ENCODE data around the gene FBLL1. TPM values are rescaled to one million over a fixed set of nuclear protein-coding genes. Genes with fewer than 3 reads are reported as not detected.

Gene FBLL1
- total RNA-seq, 4 donors from 2014 or later, result 0.96 TPM; not detected in 3

GRCh38 chr5:168486136-168486879 is 42.8 kb upstream of the FBLL1 start, which contains the start of gene RARS1:
Gene RARS1 (plus strand): TSS chr5:168486471. CDS start chr5:168486499, 28 bp downstream.
- Histone ChIP-seq H3K27ac (peak within 1 kb of the TSS; percentile 72 to 85 (median 84)), H3K4me1 (peaks cover 2 to 14% (median 9%) of the 10 kb centered on the region in 4 donors), H3K27me3 (no peaks in the 10 kb centered on the region), H3K36me3 (peaks cover 0 to 30% (median 12%) of the 10 kb centered on the region in 4 donors), H3K9me3 (no peaks in the 10 kb centered on the region), H3K4me3 (peak within 1 kb of the TSS; percentile 63 to 83 (median 83))
- DNase-seq, result peak; percentile 95
- 1% methylated on average over 25 of the region's 40 CpGs; no CpG with 5 or more reads in 1 of the 2 donors for WGBS, 2 donors (ENCODE audit: low coverage in 1 of 2)
- in situ Hi-C loops (cut with MboI; ENCODE audit: low pct_ligation_motif_present in 1 of 4, low pct_unique_long_range_greater_than_20kb in 1 of 4, low sequenced_read_pairs in 3 of 4) (no loop called here), intact Hi-C loops (cut with DNase I; ENCODE audit: low total_unique reads) (loop anchor here (10.0 kb wide), 2 partner anchors 98 to 622 kb away; no protein-coding TSS in a partner anchor)
- TF ChIP-seq POLR2A (IDR thresholded peaks at IDR 0.05) (peak; percentile 88), CTCF (IDR thresholded peaks at IDR 0.05) (peak; percentile 91 to 96 (median 95)), POLR2AphosphoS5 (IDR thresholded peaks at IDR 0.05) (peak; percentile 92 to 97 (median 96)), EP300 (IDR thresholded peaks at IDR 0.05; ENCODE audit: low read depth) (no peak)

GRCh38 chr5:168489059-168489458 is 40.0 kb upstream of the FBLL1 start:
- no peaks in the 10 kb centered on the region for H3K27me3 ChIP-seq
- H3K9me3 ChIP-seq, result no peaks in the 10 kb centered on the region
- no peak for TF ChIP-seq CTCF (IDR thresholded peaks at IDR 0.05)
- intact Hi-C loops (cut with DNase I; ENCODE audit: low total_unique reads), result loop anchor here (10.0 kb wide), 2 partner anchors 96 to 624 kb away; no protein-coding TSS in a partner anchor
- WGBS, 2 donors (ENCODE audit: low coverage in 1 of 2), result 94 to 97% methylated on average over 3 of the region's 3 CpGs
- DNase-seq, result no peak
- no peak overlapping the region for H3K27ac ChIP-seq
- in situ Hi-C loops (cut with MboI; ENCODE audit: low pct_ligation_motif_present in 1 of 4, low pct_unique_long_range_greater_than_20kb in 1 of 4, low sequenced_read_pairs in 3 of 4), result no loop called here
- H3K4me1 ChIP-seq, result peaks cover 2 to 14% (median 9%) of the 10 kb centered on the region in 4 donors
- H3K36me3 ChIP-seq, result peaks cover 0 to 57% (median 24%) of the 10 kb centered on the region in 4 donors
- H3K4me3 ChIP-seq, result no peak overlapping the region

GRCh38 chr5:168494057-168494555 is 35.0 kb upstream of the FBLL1 start:
- H3K36me3 ChIP-seq, result peaks cover 0 to 93% (median 45%) of the 10 kb centered on the region in 4 donors
- intact Hi-C loops (cut with DNase I; ENCODE audit: low total_unique reads), result no loop called here
- no peaks in the 10 kb centered on the region for H3K27me3 ChIP-seq
- in situ Hi-C loops (cut with MboI; ENCODE audit: low pct_ligation_motif_present in 1 of 4, low pct_unique_long_range_greater_than_20kb in 1 of 4, low sequenced_read_pairs in 3 of 4), result no loop called here
- 86 to 95% methylated on average over 5 of the region's 5 CpGs for WGBS, 2 donors (ENCODE audit: low coverage in 1 of 2)
- no peak for DNase-seq
- TF ChIP-seq CTCF (IDR thresholded peaks at IDR 0.05) (no peak), EP300 (IDR thresholded peaks at IDR 0.05; ENCODE audit: low read depth) (no peak), POLR2A (IDR thresholded peaks at IDR 0.05) (no peak), POLR2AphosphoS5 (IDR thresholded peaks at IDR 0.05) (no peak)
- no peaks in the 10 kb centered on the region for H3K9me3 ChIP-seq
- no peak overlapping the region for H3K4me3 ChIP-seq
- H3K27ac ChIP-seq, result no peak overlapping the region
- no peaks in the 10 kb centered on the region for H3K4me1 ChIP-seq

GRCh38 chr5:168502563-168503237 is 26.4 kb upstream of the FBLL1 start:
- 88 to 90% methylated on average over 7 of the region's 7 CpGs for WGBS, 2 donors (ENCODE audit: low coverage in 1 of 2)
- no peak overlapping the region for H3K27ac ChIP-seq
- no peak for DNase-seq
- peaks cover 0 to 79% (median 26%) of the 10 kb centered on the region in 4 donors for H3K36me3 ChIP-seq
- intact Hi-C loops (cut with DNase I; ENCODE audit: low total_unique reads), result no loop called here
- no peak overlapping the region for H3K4me3 ChIP-seq
- in situ Hi-C loops (cut with MboI; ENCODE audit: low pct_ligation_motif_present in 1 of 4, low pct_unique_long_range_greater_than_20kb in 1 of 4, low sequenced_read_pairs in 3 of 4), result no loop called here
- no peak for TF ChIP-seq CTCF (IDR thresholded peaks at IDR 0.05)
- TF ChIP-seq EP300 (IDR thresholded peaks at IDR 0.05; ENCODE audit: low read depth), result no peak
- no peak for TF ChIP-seq POLR2AphosphoS5 (IDR thresholded peaks at IDR 0.05)
- no peak for TF ChIP-seq POLR2A (IDR thresholded peaks at IDR 0.05)
- H3K27me3 ChIP-seq, result no peaks in the 10 kb centered on the region
- H3K4me1 ChIP-seq, result no peaks in the 10 kb centered on the region
- no peaks in the 10 kb centered on the region for H3K9me3 ChIP-seq
